HCT116 (cell line): ENCODE results near the gene EIF3B. TPM values are rescaled to one million over a fixed set of nuclear protein-coding genes. Genes with fewer than 3 reads are reported as not detected.

Source experiments
- ATAC-seq: fragments of 200-7000 bp; cut with Tn5 transposase; 2 replicates; pipeline ENCODE4 v1.9.1; 2020; ENCODE audit warnings: mild to moderate bottlenecking, moderate library complexity
- BruUV-seq: library from RNA; stranded (reverse); fragments of 400-500 nt; replicated peaks from 2 replicates; lab custom pipeline; 2021; lab: Mats Ljungman, UMichigan
- CTCF ChIA-PET: fragments of 300-600 bp; sonication (Branson Sonifier 250); formaldehyde crosslinking; loops from one replicate; lab custom pipeline; 2021; ENCODE audit warnings: antibody characterized with exemption; lab: Charles Lee
- POLR2A ChIA-PET: fragments of 300-600, 350-600 bp; sonication (Branson Sonifier 250); formaldehyde crosslinking; loops from one replicate; lab custom pipeline; 2021; ENCODE audit warnings: antibody characterized with exemption; lab: Charles Lee
- RAD21 ChIA-PET, 2 experiments: fragments of 300-600 bp; sonication (Branson Sonifier 250); formaldehyde crosslinking; loops; one replicate each; lab custom pipeline; 2023; ENCODE audit warnings: low total read pairs in 2 of 2; ENCODE audit not compliant: uncharacterized antibody in 2 of 2, unreplicated experiment in 2 of 2, low non-redundant PET in 1 of 2; lab: Charles Lee
- DNase-seq: peaks from one replicate; pipeline ENCODE4 v3.0.0-alpha.2; 2010; ENCODE audit warnings: low read depth, low spot score
- H2AFZ ChIP-seq: fragments of 200-600 bp; shearing (Covaris generic), sonication (generic); 2 replicates; pipeline ENCODE4 v1.6.1; 2017; ENCODE audit warnings: low read depth, mixed run types, mixed read lengths, antibody characterized with exemption, low read length; ENCODE audit not compliant: poor library complexity, severe bottlenecking
- H3K27ac ChIP-seq: 2 replicates; pipeline ENCODE4 v1.5.1; 2012; ENCODE audit warnings: low read depth, low read length
- H3K27me3 ChIP-seq: fragments of 200-600 bp; sonication (generic); 2 replicates; pipeline ENCODE4 v1.6.1; 2016; ENCODE audit warnings: mixed run types, low read length, mixed read lengths; ENCODE audit not compliant: insufficient read depth
- H3K36me3 ChIP-seq, 2 experiments: fragments of 200-500 bp in 1 of 2; fragments of 200-600 bp in 1 of 2; sonication (Bioruptor generic) in 1 of 2; sonication (generic) in 1 of 2; 2 replicates each; pipeline versions ENCODE4 v1.5.1 to v1.6.1; 2014 to 2016; ENCODE audit warnings: low read length in 2 of 2, inconsistent platforms in 1 of 2, mixed read lengths in 1 of 2, mixed run types in 1 of 2; ENCODE audit not compliant: insufficient read depth in 2 of 2, control insufficient read depth in 1 of 2
- H3K4me1 ChIP-seq, 2 experiments: fragments of 200-600 bp in 1 of 2; sonication (generic) in 1 of 2; 2 replicates each; pipeline versions ENCODE4 v1.5.1 to v1.6.1; 2012 to 2017; ENCODE audit warnings: low read length in 2 of 2, inconsistent platforms in 1 of 2, mild to moderate bottlenecking in 1 of 2, mixed read lengths in 1 of 2, mixed run types in 1 of 2, moderate library complexity in 1 of 2; ENCODE audit not compliant: insufficient read depth in 2 of 2, control insufficient read depth in 1 of 2
- H3K4me2 ChIP-seq: fragments of 200-600 bp; sonication (generic); 2 replicates; pipeline ENCODE4 v1.6.1; 2017; ENCODE audit warnings: mixed run types, low read length, mixed read lengths
- H3K4me3 ChIP-seq, 2 experiments: fragments of 200-600 bp in 1 of 2; sonication (generic) in 1 of 2; replicated peaks in 1 of 2; 2 replicates each; pipeline ENCODE4 v1.5.1; 2011 to 2016; ENCODE audit warnings: low read length in 2 of 2, control low read depth in 1 of 2, low read depth in 1 of 2, mild to moderate bottlenecking in 1 of 2, mixed read lengths in 1 of 2, mixed run types in 1 of 2
- H3K79me2 ChIP-seq: fragments of 200-600 bp; sonication (generic); 2 replicates; pipeline ENCODE4 v1.6.1; 2017; ENCODE audit warnings: mild to moderate bottlenecking, mixed run types, low read length, moderate library complexity, mixed read lengths; ENCODE audit not compliant: insufficient read depth
- H3K9ac ChIP-seq: fragments of 200-600 bp; sonication (generic); 2 replicates; pipeline ENCODE4 v1.6.1; 2016; ENCODE audit warnings: low read length, mixed read lengths
- H3K9me2 ChIP-seq: fragments of 200-600 bp; sonication (generic), shearing (Covaris generic); 2 replicates; pipeline ENCODE4 v1.6.1; 2017; ENCODE audit warnings: mixed run types, mild to moderate bottlenecking, moderate library complexity; ENCODE audit not compliant: insufficient read depth
- H3K9me3 ChIP-seq, 2 experiments: fragments of 200-500 bp in 1 of 2; fragments of 200-600 bp in 1 of 2; sonication (Bioruptor generic) in 1 of 2; sonication (generic) in 1 of 2; 2 replicates each; pipeline ENCODE4 v1.6.1; 2014 to 2017; ENCODE audit warnings: low read length in 2 of 2, mixed read lengths in 2 of 2, inconsistent platforms in 1 of 2, low read depth in 1 of 2, mild to moderate bottlenecking in 1 of 2, mixed run types in 1 of 2, moderate library complexity in 1 of 2; ENCODE audit not compliant: control insufficient read depth in 1 of 2, insufficient read depth in 1 of 2
- H4K20me1 ChIP-seq: fragments of 200-600 bp; sonication (generic), shearing (Covaris generic); 2 replicates; pipeline ENCODE4 v1.6.1; 2017; ENCODE audit warnings: mixed run types, mild to moderate bottlenecking, moderate library complexity; ENCODE audit not compliant: insufficient read depth
- CBX3 ChIP-seq: IDR thresholded peaks from 2 replicates; pipeline ENCODE4 v1.6.1; 2012; ENCODE audit warnings: low read depth
- CEBPB ChIP-seq: IDR thresholded peaks from 2 replicates; pipeline ENCODE4 v1.6.1; 2012; ENCODE audit warnings: low read depth
- EGR1 ChIP-seq: IDR thresholded peaks from 2 replicates; pipeline ENCODE4 v1.6.1; 2012; ENCODE audit warnings: low read depth
- ELF1 ChIP-seq: IDR thresholded peaks from 2 replicates; pipeline ENCODE4 v1.6.1; 2012; ENCODE audit warnings: low read depth, borderline replicate concordance
- EZH2phosphoT487 ChIP-seq: fragments of 200-600 bp; IDR thresholded peaks from 2 replicates; pipeline ENCODE4 v1.6.1; 2018; ENCODE audit warnings: antibody characterized with exemption, borderline replicate concordance
- FOSL1 ChIP-seq: IDR thresholded peaks from 2 replicates; pipeline ENCODE4 v1.6.1; 2012; ENCODE audit warnings: low read depth
- JUND ChIP-seq: IDR thresholded peaks from 2 replicates; pipeline ENCODE4 v1.6.1; 2012
- POLR2A ChIP-seq: IDR thresholded peaks from 2 replicates; pipeline ENCODE4 v1.7.0; 2011; ENCODE audit warnings: borderline replicate concordance; ENCODE audit not compliant: insufficient read depth, insufficient read length; ENCODE audit errors: extremely low read depth
- POLR2AphosphoS5 ChIP-seq: IDR thresholded peaks from 2 replicates; pipeline ENCODE4 v1.6.1; 2011; ENCODE audit warnings: mild to moderate bottlenecking, low read depth, low read length, moderate library complexity
- RAD21 ChIP-seq: IDR thresholded peaks from 2 replicates; pipeline ENCODE4 v1.6.1; 2012; ENCODE audit warnings: low read depth, mild to moderate bottlenecking
- SIN3A ChIP-seq: IDR thresholded peaks from 2 replicates; pipeline ENCODE4 v1.6.1; 2012; ENCODE audit warnings: low read depth
- SP1 ChIP-seq: IDR thresholded peaks from 2 replicates; pipeline ENCODE4 v1.6.1; 2012; ENCODE audit warnings: low read depth
- SRF ChIP-seq: IDR thresholded peaks from 2 replicates; pipeline ENCODE4 v1.6.1; 2012; ENCODE audit warnings: low read depth
- TCF7L2 ChIP-seq: IDR thresholded peaks from 2 replicates; pipeline ENCODE4 v1.7.0; 2011; ENCODE audit warnings: borderline replicate concordance, inconsistent platforms; ENCODE audit not compliant: insufficient read depth, insufficient read length; ENCODE audit errors: extremely low read depth
- YY1 ChIP-seq: IDR thresholded peaks from 2 replicates; pipeline ENCODE4 v1.6.1; 2011; ENCODE audit warnings: low read length, low read depth, moderate library complexity, mild to moderate bottlenecking; ENCODE audit not compliant: insufficient replicate concordance; ENCODE audit errors: extremely low read depth
- intact Hi-C: fragments of 100-400 bp; cut with micrococcal nuclease; formaldehyde crosslinking; loops from 2 replicates; pipeline ENCODE4 v1.10.0; 2022
- total RNA-seq: library from RNA; stranded (reverse); gene quantifications from one replicate; pipeline ENCODE4 v1.2.1, GENCODE V29; 2021; ENCODE audit not compliant: unreplicated experiment
- TF ChIP-seq, protein P1 (sequence below): IDR thresholded peaks from 2 replicates; pipeline ENCODE4 v1.6.1; 2012
- TF ChIP-seq, protein P2 (sequence below): IDR thresholded peaks from 2 replicates; pipeline ENCODE4 v1.6.1; 2011; ENCODE audit warnings: mild to moderate bottlenecking, low read length, moderate library complexity; ENCODE audit not compliant: insufficient replicate concordance; ENCODE audit errors: extremely low read depth
- TF ChIP-seq, protein P3 (sequence below): IDR thresholded peaks from 2 replicates; pipeline ENCODE4 v1.6.1; 2012; ENCODE audit warnings: low read depth
- TF ChIP-seq, protein P4 (sequence below), 3 experiments: fragments of 200-600 bp in 1 of 3; sonication (generic) in 1 of 3; IDR thresholded peaks in 2 of 3; conservative IDR thresholded peaks in 1 of 3; 2 replicates each; pipeline ENCODE4 v1.5.1; 2012 to 2017; ENCODE audit warnings: low read depth in 2 of 3, low read length in 2 of 3, antibody characterized with exemption in 1 of 3, borderline replicate concordance in 1 of 3, control low read depth in 1 of 3, mild to moderate bottlenecking in 1 of 3, mixed read lengths in 1 of 3, mixed run types in 1 of 3, moderate library complexity in 1 of 3; ENCODE audit not compliant: insufficient read depth in 1 of 3
- TF ChIP-seq, protein P5 (sequence below): IDR thresholded peaks from 2 replicates; pipeline ENCODE4 v1.6.1; 2012

Gene EIF3B
- total RNA-seq, 1 experiment from 2014 or later: 324 TPM

DNA sequence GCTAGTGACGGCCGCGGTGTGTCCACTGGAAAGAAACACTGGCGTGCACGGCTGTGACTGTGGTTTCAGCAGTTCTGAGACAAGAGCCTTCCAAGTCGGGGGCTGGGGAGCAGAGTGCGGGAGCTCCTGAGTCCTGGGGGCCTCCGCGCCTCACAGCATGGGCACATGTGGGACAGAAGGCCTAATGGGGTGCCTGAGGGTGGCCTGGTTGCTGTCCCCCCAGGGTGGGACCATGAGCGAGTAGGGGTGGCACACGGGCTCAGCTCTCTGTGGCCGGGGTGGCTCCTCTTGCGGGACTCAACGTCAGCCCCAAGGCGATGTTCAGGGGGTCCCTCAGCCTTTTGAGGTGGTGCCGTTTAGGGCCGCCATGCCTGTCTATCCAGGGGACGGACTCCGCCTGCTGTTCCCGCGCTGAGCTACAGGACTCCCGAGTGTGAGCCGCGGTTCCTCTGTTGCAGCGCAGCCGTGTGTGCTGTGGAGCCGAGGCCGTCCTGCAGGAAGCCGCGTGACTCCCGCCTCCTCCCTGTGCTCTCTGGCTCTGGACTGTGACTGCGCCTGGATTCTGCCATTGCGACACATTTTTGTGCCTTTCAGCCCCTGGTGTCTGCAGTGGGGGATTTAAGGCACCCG, 25.3 kb downstream of the EIF3B start:
- ATAC-seq (no peak), DNase-seq (no peak)
- intact Hi-C loops: no loop called here
- TF ChIP-seq, protein P1, sequence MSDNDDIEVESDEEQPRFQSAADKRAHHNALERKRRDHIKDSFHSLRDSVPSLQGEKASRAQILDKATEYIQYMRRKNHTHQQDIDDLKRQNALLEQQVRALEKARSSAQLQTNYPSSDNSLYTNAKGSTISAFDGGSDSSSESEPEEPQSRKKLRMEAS: no peak
- TF ChIP-seq ELF1 (no peak), POLR2A (no peak), TCF7L2 (no peak), EZH2phosphoT487 (no peak), SP1 (no peak), CEBPB (no peak), EGR1 (no peak), SIN3A (no peak), SRF (no peak), RAD21 (no peak), JUND (no peak), YY1 (no peak), CBX3 (no peak), FOSL1 (no peak), POLR2AphosphoS5 (no peak)
- TF ChIP-seq, protein P2, sequence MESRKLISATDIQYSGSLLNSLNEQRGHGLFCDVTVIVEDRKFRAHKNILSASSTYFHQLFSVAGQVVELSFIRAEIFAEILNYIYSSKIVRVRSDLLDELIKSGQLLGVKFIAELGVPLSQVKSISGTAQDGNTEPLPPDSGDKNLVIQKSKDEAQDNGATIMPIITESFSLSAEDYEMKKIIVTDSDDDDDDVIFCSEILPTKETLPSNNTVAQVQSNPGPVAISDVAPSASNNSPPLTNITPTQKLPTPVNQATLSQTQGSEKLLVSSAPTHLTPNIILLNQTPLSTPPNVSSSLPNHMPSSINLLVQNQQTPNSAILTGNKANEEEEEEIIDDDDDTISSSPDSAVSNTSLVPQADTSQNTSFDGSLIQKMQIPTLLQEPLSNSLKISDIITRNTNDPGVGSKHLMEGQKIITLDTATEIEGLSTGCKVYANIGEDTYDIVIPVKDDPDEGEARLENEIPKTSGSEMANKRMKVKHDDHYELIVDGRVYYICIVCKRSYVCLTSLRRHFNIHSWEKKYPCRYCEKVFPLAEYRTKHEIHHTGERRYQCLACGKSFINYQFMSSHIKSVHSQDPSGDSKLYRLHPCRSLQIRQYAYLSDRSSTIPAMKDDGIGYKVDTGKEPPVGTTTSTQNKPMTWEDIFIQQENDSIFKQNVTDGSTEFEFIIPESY: no peak
- TF ChIP-seq, protein P3, sequence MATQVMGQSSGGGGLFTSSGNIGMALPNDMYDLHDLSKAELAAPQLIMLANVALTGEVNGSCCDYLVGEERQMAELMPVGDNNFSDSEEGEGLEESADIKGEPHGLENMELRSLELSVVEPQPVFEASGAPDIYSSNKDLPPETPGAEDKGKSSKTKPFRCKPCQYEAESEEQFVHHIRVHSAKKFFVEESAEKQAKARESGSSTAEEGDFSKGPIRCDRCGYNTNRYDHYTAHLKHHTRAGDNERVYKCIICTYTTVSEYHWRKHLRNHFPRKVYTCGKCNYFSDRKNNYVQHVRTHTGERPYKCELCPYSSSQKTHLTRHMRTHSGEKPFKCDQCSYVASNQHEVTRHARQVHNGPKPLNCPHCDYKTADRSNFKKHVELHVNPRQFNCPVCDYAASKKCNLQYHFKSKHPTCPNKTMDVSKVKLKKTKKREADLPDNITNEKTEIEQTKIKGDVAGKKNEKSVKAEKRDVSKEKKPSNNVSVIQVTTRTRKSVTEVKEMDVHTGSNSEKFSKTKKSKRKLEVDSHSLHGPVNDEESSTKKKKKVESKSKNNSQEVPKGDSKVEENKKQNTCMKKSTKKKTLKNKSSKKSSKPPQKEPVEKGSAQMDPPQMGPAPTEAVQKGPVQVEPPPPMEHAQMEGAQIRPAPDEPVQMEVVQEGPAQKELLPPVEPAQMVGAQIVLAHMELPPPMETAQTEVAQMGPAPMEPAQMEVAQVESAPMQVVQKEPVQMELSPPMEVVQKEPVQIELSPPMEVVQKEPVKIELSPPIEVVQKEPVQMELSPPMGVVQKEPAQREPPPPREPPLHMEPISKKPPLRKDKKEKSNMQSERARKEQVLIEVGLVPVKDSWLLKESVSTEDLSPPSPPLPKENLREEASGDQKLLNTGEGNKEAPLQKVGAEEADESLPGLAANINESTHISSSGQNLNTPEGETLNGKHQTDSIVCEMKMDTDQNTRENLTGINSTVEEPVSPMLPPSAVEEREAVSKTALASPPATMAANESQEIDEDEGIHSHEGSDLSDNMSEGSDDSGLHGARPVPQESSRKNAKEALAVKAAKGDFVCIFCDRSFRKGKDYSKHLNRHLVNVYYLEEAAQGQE: no peak
- TF ChIP-seq, protein P4, sequence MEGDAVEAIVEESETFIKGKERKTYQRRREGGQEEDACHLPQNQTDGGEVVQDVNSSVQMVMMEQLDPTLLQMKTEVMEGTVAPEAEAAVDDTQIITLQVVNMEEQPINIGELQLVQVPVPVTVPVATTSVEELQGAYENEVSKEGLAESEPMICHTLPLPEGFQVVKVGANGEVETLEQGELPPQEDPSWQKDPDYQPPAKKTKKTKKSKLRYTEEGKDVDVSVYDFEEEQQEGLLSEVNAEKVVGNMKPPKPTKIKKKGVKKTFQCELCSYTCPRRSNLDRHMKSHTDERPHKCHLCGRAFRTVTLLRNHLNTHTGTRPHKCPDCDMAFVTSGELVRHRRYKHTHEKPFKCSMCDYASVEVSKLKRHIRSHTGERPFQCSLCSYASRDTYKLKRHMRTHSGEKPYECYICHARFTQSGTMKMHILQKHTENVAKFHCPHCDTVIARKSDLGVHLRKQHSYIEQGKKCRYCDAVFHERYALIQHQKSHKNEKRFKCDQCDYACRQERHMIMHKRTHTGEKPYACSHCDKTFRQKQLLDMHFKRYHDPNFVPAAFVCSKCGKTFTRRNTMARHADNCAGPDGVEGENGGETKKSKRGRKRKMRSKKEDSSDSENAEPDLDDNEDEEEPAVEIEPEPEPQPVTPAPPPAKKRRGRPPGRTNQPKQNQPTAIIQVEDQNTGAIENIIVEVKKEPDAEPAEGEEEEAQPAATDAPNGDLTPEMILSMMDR (IDR thresholded peaks at IDR 0.05 in 2 of 3, conservative IDR thresholded peaks at IDR 0.05 in 1 of 3; ENCODE audit: borderline replicate concordance in 1 of 3, insufficient read depth in 1 of 3, low read depth in 2 of 3, low read length in 2 of 3): no peak
- TF ChIP-seq, protein P5, sequence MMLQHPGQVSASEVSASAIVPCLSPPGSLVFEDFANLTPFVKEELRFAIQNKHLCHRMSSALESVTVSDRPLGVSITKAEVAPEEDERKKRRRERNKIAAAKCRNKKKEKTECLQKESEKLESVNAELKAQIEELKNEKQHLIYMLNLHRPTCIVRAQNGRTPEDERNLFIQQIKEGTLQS: no peak
- RAD21 ChIA-PET: no interaction called here
- no peaks in the 10 kb centered on the region for H3K9me2 ChIP-seq
- H2AFZ ChIP-seq: no peak overlapping the region
- no peaks in the 10 kb centered on the region for H3K4me1 ChIP-seq
- H3K79me2 ChIP-seq: peaks cover 39% of the 10 kb centered on the region
- no peak overlapping the region for H3K27ac ChIP-seq
- no peaks in the 10 kb centered on the region for H3K9me3 ChIP-seq
- no peak overlapping the region for H3K9ac ChIP-seq
- H3K4me3 ChIP-seq: no peak overlapping the region
- no TSS peak for BruUV-seq
- no peak overlapping the region for H3K4me2 ChIP-seq
- H3K36me3 ChIP-seq: peaks cover 42 to 44% of the 10 kb centered on the region in 2 experiments; a peak in 3 of 4 replicates
- H3K27me3 ChIP-seq: no peaks in the 10 kb centered on the region
- H4K20me1 ChIP-seq: no peaks in the 10 kb centered on the region
- CTCF ChIA-PET: no interaction called here
- POLR2A ChIA-PET: no interaction called here
